Activated CD4-positive, alpha-beta T cell treated with anti-CD3 and anti-CD28 coated beads, Interleukin-2, amount 50 U/mL, for 24 hours (primary cell): ENCODE measurements around the gene NKX3-2.

Experiments used
- DNase-seq, 2 donors: peaks; one replicate each; pipeline ENCODE4 v3.0.0-alpha.2; 2020; ENCODE audit warnings: low read depth in 1 of 2, low spot score in 1 of 2

Gene NKX3-2

GRCh38 chr4:13531625-13531998 lies 12.7 kb downstream of the NKX3-2 start:
- no peak for DNase-seq

GRCh38 chr4:13530823-13531624 lies 13.3 kb downstream of the NKX3-2 start:
- no peak for DNase-seq

- DNase-seq: no peak
Measured at GRCh38 chr4:13529128-13529919, 15.0 kb downstream of the NKX3-2 start.

- no peak for DNase-seq
Measured at GRCh38 chr4:13528821-13529127, 15.5 kb downstream of the NKX3-2 start.

- DNase-seq: no peak
Measured at GRCh38 chr4:13527981-13528820, 16.1 kb downstream of the NKX3-2 start.

- no peak for DNase-seq
Measured at GRCh38 chr4:13527192-13527980, 16.9 kb downstream of the NKX3-2 start.

- DNase-seq: no peak
Measured at GRCh38 chr4:13526658-13527057, 17.6 kb downstream of the NKX3-2 start.

GRCh38 chr4:13525606-13526281 lies 18.6 kb downstream of the NKX3-2 start:
- DNase-seq: no peak

- DNase-seq: no peak
Measured at GRCh38 chr4:13524504-13525243, 19.6 kb downstream of the NKX3-2 start.

- no peak for DNase-seq
Measured at GRCh38 chr4:13523591-13524503, 20.5 kb downstream of the NKX3-2 start.

- DNase-seq: no peak
Measured at GRCh38 chr4:13523105-13523477, 21.2 kb downstream of the NKX3-2 start.

GRCh38 chr4:13522282-13523104 lies 21.8 kb downstream of the NKX3-2 start:
- no peak for DNase-seq

- no peak for DNase-seq
Measured at GRCh38 chr4:13521047-13521446, 23.3 kb downstream of the NKX3-2 start.

- no peak for DNase-seq
Measured at GRCh38 chr4:13516315-13516860, 27.9 kb downstream of the NKX3-2 start.

- DNase-seq: no peak
Measured at GRCh38 chr4:13515268-13515667, 29.0 kb downstream of the NKX3-2 start.

GRCh38 chr4:13514722-13515121 lies 29.6 kb downstream of the NKX3-2 start:
- DNase-seq: no peak

GRCh38 chr4:13511101-13511500 lies 33.2 kb downstream of the NKX3-2 start:
- DNase-seq: no peak

- DNase-seq: no peak
Measured at GRCh38 chr4:13509442-13509841, 34.9 kb downstream of the NKX3-2 start.
